Stimulated activated CD8-positive, alpha-beta memory T cell treated with anti-CD3 and anti-CD28 coated beads, Interleukin-7, amount 100 ng/mL, for 48 hours (primary cell): ENCODE measurements around the gene LUZP1.

Experiments used
- DNase-seq, 2 donors: peaks; one replicate each; pipeline ENCODE4 v3.0.0-alpha.2; 2020; ENCODE audit warnings: low read depth in 1 of 2; ENCODE audit errors: extremely low read depth in 1 of 2

LUZP1 gene

DNA sequence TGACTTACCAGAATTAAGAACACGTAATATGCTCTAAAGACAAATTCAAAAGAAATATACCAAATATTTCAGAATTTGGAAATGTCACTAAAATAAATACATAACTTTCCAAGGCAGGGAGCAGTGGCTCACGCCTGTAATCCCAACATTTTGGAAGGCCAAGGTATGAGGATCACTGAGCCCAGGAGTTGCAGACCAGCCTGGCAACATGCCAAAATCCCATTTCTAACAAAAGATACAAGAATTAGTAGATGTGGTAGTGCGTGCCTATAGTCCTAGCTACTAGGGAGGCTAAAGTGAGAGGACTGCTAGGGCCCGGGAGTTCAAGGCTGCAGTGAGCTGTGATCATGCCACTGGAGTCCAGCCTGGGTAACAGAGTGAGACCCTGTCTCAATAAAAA lies 11.7 kb downstream of the LUZP1 start:
- no peak for DNase-seq

DNA sequence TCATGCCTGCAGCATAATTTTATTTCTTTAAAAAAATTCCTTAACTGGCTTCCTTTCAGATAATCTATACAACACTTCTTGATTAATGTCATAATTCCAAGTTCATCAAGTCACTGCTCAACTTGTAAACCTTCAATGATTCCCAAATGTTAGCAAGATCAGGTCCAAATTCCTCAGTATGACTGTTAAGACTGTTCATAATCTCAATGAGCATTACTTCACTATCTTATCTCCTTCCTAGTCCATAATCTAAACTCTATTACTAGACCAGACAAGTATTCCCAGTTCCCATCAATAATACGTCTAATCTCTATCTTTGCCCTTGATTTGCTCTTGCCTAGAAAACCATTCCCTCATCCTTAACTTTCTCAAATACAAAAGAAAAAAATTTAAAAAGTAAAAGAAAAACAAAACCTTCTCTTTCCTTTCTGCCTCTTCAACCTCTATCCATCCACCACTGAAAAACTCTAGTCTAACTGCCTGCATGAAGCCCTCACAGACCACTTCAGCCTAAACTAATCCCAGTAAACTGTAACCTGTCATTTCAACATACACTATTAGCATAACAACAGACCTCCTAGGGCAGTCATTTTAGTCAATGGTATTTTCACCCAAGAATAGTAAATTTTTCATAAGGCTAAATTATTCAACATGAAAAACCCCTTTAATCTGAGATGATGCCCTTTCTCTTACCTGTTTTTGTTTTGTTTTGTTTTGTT lies 15.5 kb downstream of the LUZP1 start:
- DNase-seq: no peak

DNA sequence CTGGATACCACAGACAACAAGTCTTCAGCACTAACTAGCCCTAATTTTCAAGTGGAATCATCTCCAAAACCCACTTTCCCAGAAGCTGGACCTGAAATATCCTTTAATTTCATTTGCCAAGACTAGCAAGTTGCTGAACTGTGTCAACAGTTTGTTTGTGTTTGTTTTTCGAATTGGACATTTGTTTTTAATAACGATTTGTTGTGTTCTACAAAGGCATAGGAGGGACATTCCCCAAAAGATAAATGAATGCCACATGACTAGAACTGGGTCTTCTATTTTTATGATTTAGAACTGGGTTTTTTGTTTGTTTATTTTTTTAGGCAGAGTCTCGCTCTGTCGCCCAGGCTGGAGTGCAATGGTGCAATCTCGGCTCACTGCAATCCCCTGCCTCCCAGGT lies 17.9 kb downstream of the LUZP1 start:
- DNase-seq: no peak

DNA sequence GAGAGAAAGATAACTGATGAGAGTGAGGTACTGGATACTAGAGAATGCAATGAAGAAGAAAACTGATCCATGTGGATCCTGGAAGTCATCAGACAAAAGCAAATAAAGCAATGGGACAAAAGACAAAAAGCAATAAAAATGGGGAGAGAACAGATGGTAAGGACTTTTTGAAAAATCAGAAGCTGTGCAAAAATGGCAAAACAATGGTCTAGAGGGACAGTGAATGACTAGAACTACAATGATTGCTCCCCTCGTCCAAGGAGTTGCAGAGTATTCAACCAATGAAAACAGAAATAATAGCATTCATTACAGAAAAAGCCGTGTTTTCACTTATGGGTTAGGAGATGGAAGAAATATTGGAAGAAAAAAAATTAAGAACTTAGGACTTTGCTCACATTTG lies 18.5 kb downstream of the LUZP1 start:
- no peak for DNase-seq

DNA sequence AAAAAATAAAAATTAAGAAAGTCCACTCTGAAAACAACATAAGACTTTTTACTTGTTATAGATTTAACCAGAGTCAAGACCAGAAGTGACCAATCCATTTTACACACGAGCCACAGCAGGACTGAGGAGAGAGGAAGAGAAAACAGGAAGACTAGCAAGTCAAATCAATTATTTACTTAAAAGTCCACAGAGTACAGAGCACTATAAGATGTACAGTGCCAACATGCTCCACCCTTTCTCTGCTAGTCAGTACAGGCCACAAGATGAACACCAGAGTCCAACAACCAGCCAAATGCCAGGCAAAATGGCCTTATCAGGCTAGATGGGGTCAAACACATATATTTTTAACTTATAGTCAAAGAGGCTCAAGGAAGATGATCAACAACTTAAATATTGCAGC lies 19.5 kb downstream of the LUZP1 start:
- no peak for DNase-seq

DNA sequence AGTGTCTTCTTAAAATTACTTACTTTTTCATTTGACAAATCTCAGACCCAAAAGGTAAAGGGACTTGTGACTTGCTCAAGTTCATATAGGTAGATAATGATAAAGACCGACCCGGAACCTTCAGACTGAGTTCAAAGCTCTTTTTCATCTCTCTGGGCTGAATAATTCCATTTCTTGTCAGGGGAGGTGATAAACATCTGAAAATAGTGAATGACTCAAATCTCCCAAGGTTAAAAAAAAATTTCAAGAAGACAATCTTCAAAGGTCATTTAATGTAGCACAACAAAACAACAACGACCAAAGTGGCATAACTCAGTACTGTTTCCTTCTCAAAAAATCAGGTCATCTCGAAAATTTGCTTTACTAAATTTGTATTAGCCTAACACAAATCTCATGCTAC lies 20.6 kb downstream of the LUZP1 start:
- no peak for DNase-seq

DNA sequence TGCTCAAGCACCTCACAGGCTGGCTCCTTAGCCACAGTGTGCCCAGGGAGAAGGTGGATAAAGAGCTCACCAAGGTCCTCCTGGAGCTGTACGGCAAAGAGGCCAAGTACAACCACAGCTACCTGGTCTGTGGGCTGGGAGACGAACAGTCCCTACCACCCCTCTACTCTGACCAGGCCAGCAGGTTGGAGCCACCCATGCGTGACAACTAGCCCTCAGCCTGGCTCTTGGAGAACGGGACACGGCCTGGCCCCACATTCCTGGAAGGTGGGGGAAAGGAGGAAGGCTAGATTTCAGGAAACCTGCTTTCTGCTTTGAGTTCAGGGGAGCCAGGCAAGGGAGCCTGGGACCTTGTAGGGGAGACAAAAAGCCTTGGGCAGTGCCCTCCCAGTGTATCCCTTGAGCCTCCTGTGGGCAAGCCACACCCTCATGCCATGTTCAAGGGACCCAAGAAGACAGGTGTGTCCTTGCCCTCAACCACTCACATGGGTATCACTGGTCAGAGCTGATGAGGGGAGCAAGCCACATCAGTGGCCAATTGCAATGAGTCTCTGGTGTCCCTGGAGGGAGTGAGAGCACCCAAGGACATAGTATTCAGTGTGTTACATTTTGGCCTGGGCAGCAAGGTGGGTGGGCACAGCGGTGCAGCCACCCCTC lies 27.6 kb downstream of the LUZP1 start:
- no peak for DNase-seq

DNA sequence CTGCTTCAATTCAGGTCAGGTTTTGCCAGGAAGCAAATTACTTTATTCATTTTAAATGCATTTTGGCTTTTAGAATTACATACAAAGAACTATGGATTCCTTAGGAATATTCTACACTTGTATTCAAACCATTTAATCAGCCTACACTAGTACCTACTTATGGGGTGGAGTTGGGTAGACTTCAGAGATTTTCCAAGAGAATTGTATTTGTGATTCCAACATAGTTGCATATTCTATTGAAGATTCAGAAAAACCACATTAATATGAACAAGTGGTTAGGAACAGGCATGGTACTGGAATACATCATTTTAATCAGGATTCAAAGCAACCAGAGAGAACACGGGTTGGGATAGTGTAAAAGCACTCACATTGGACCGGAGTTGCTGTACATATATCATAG lies 33.4 kb downstream of the LUZP1 start:
- DNase-seq: no peak

DNA sequence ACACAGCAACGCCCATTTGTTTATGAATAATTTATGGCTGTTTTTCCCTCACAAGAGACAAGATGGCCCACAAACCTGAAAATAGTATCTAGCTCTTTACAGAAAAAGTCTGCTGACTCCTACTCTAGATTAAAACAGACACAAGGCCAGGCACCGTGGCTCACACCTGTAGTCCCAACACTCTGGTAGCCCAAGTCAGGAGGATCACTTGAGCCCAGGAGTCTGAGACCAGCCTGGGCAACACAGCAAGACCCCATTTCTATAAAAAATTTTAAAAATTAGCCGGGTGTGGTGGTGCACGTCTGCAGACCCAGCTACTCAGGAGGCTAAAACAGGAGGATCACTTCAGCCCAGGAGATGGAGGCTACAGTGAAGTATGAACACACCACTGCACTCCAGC lies 34.6 kb downstream of the LUZP1 start:
- no peak for DNase-seq

DNA sequence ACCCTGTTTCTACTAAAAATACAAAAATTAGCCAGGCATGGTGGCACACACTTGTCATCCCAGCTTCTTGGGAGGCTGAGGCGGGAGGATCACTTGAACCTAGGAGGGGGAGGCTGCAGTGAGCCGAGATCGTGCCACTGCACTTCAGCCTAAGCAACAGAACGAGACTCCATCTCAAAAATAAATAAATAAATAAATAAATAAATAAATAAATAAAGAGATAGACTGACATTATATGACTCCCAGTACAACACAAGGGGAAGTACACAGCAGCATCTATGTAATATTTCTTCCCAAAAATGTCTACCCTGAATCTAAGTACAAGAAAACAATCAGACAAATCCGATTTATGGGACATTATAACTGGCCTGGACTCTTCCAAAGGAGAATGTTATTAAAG lies 35.1 kb downstream of the LUZP1 start:
- no peak for DNase-seq

DNA sequence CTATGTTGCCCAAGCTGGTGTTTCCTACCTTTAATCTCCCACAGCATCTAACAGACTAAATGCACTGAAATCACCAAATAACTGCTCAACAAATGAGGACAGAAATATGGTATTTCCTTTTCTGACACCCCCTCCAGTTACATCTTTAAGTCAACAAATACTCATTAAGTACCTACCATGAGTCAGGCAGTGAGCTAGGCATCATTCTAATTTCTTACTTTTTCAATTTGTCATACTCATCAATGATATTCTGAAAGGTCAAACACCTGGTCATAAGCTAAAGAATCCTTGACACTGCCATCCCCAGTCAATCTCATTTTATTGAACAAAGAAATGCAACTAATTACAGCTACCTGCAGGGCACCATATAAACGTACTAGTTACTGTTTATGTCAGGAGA lies 36.6 kb downstream of the LUZP1 start:
- DNase-seq: no peak

DNA sequence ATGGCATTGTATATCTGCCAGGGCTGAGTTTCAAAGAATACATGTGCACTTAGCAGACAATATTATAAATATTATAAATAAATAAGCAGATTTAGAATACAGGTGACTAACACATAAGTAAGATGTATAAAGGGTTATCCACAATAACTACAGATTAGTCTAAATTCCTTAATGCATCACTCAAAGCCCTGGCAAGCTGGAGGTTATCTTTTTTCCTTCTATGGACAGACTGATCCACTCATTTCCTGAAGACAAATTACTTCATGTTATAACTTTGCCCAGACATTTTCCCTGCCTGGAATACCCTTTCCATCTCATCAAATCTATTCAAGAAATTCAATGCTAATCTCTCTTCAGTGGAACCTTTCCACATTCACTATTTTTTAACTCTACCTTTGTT lies 38.8 kb downstream of the LUZP1 start:
- DNase-seq: no peak

DNA sequence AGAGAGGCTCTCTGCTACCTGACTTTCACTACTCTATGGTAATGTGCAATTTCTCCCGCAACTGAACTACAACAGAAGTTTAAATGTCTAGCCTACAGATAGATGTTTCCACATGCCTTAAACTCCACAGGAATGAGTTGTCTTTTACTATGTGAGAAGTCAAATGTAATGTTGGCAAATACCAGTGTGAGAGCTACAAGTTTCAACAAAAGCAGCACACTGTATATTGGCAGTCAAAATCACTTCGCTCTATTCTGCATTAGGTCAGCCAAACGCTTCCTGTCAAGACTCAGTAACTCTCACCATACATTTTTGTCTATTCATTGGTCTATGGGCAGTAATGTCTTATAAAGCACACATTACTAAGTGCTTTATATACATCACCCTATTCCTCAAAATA lies 41.9 kb downstream of the LUZP1 start:
- DNase-seq: no peak

DNA sequence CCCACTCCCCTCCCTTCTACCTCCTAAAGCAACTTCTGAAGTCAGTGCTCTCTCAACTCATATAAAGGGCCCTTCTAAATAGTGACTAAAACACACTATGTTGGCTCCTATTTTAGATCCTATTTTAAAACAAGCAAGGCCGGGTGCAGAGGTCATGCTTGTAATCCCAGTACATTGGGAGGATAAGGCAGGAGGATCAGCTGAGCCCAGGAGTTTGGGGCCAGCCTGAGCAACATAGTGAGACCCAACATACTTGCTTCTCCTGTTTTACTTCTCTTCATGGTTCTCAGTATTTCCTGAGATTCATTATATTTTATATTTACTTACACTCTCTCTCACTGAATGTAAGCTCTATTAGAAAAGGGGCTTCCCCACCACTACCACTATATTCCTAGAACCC lies 42.5 kb downstream of the LUZP1 start:
- no peak for DNase-seq

DNA sequence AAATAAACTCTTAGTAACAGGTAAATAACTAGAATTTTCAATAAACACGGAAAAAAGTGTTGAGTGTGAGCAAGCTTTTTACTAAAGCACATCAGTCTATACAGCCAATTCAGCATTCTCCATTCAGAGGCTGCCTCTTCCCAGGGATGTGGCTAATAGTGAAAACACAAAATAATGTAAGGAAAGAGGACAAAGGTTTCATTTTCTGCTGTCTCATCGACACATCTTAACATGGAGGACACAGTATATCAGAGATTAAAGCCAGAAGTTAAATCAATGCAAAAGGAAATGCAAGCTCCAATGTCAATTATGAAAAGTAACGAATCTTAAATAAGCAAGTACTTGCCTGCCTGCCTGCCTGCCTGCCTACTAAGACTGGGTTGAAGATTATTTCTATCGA lies 43.2 kb downstream of the LUZP1 start:
- DNase-seq: no peak

DNA sequence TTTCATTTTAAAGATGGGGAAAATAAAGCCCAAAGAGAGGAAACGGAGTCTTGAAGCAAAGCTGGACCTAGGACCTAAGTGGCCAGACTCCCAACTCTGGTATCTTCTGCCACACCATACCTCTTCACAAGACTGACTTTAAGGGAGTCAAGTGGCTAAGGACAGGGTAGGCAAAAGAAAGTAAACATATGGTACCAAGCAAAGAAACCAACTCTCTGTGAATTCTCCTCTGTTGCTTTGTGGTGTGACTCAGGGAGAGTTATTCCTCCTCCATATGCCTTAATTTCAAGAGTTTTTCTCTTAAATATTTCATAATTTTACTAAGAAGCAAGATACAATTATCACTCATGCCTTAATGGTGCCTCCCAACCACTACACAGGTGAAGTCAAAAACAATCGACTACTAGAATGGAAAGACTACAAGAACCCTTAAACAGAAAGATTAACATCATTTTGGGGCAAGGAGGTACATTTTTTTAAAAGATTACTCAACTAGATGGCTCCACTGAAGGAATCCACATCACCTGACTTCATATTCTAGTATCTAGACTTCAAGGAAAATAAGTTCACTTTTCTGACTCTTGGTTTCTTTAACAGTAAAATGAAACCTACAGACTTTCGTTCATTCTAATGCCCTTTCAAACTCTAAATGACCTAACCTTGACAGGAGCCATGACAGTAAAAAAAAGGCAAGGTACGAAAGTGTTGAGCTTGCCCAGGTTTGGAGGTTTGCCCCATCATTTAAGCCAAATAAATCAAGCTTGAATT lies 44.2 kb downstream of the LUZP1 start:
- no peak for DNase-seq

DNA sequence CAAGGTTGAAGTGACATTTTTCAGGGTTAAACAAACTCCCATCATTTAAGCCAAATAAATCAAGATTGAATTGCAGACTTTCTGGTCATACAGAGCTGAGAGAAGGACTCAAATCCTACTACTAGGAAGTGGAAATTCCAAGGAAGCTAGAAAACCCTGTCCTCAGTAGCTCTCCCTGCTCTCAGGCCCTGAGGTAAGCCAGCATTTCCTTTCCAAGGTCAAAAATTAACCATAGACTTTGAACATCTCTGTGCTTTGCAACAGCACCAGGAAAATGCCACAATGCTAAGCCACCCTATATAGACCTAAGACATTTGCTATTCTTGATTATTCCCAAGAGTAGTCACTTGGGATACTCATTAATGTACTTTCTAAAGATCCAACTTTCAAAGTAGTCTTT lies 45.1 kb downstream of the LUZP1 start:
- no peak for DNase-seq

DNA sequence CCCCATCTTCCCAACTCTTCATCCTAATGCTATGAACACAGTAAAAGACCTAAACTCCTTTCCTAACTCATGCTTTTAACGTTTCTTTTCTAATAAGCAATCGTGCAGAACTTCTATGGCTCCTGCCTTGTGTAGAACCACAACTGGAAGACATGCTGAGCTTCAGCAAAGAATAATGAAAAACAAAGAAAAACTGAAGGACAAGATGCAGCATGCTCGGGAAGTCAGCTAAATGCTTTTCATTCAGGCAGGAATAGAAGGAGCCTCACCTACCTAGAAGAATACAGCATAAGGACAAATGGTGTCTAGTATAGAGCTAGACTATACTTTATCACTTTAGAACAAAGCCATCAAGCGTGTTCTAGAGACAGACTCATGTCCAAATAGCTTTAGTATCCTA lies 45.9 kb downstream of the LUZP1 start:
- DNase-seq: no peak

DNA sequence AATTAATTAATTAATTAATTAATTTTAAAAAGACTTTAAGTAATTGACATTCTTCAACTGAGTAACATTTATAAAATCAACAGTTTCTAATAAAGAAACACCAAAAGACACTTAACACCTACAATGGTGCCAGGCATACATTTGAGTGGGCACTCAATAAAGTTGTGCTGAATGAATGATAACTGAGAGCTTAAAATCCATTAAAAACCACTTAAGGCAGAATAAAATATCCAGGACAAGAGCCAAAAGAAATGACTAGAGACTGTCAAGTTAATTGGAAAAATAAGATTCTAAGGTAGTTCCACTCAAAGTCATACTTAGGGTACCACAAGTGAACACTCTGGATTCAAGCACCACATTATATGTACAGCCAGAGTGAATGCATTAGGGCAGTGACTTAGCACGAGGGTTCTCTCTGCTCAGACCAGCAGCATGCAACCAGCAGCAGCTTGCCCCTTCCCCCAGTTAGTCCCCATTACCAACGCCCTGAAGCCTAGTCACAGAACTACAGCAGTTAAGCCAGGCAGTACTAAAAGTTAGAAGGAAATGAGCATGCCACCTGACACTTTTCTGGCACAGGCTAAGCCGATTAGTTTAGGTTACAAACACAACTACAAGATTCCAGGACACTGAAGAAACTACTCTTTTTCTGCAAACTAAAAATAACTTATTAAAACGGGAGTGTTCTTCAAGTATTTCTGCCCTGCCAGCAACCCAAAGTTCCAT lies 46.5 kb downstream of the LUZP1 start:
- no peak for DNase-seq

DNA sequence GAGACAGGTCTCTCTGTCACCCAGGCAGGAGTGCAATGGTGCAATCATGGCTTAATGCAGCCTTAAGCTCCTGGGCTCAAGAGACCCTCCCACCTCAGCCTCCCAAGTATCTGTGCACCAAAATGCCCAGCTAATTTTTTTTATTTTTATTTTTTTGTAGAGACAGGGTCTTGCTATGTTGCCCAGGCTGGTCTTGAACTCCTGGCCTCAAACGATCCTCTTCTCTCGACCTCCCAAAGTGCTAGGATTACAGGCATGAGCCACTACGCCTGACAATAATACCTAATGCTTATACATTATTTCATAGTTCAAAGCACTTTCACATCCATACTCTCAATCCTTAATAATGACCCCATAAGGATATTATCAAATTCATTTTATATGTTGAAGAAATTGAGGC lies 48.3 kb downstream of the LUZP1 start:
- no peak for DNase-seq

DNA sequence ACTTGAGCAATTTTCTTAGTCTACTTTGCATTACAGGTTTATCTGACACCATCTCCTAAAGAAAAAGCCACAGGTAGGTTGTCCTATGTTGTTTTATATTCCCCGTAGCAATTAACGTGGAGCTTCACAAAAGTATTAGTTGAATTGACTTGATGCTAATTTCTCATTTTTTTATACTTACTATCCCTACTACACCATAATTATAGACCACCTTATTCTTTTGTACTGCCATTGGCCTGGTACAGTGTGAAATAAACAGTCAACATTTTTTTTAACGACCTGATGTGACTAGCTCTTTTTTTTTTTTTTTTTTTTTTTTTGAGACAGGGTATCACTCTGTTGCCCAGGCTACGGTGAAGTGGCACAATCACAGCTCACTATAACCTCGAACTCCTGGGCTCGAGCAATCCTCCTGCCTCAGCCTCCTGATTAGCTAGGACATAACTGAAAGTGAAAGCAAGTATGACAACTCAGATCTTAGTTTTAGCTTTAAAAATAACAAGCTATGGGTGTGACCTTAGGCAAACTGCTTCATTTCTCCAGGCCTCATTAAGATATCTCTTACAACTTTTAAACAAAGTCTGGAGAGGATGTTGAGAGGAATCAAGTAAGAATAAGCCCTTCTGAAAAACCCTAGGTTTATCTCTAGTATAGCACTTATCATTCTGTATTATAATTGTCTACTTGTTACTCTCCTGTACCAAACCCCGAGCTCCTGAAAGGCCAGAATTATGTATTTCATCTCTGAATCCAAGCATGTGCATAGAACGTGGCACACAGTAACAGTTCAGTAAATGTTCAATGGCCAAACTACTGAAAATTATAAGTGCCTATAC lies 49.5 kb downstream of the LUZP1 start:
- DNase-seq: peak in 1 of 2 donors; percentile 40
